Esophagus squamous epithelium (tissue), 5 donors: Measurements from ENCODE around the gene NRXN3. TPM values are rescaled to one million over a fixed set of nuclear protein-coding genes. Genes with fewer than 3 reads are reported as not detected.

Source experiments
- DNase-seq: peaks from one replicate; lab custom pipeline; 2025; lab: John Stamatoyannopoulos, UW
- H3K27ac ChIP-seq, 4 donors: fragments of 200-600 bp; sonication (generic); one replicate each; pipeline ENCODE4 v1.5.1; 2016 to 2019; ENCODE audit warnings: mild to moderate bottlenecking in 1 of 4
- H3K27me3 ChIP-seq, 4 donors: fragments of 200-600 bp; sonication (generic); 1 replicate in 3 of 4; 2 replicates in 1 of 4; pipeline versions ENCODE4 v1.5.1 to v1.6.0; 2017 to 2021; ENCODE audit warnings: antibody characterized with exemption in 1 of 4
- H3K36me3 ChIP-seq, 3 donors: fragments of 200-600 bp; sonication (generic); one replicate each; pipeline ENCODE4 v1.5.1; 2016 to 2019
- H3K4me1 ChIP-seq, 3 donors: fragments of 200-600 bp; sonication (generic); one replicate each; pipeline ENCODE4 v1.5.1; 2017 to 2019
- H3K4me3 ChIP-seq, 4 donors: fragments of 200-600 bp; sonication (generic); 1 replicate in 3 of 4; 2 replicates in 1 of 4; pipeline ENCODE4 v1.5.1; 2016 to 2019; ENCODE audit warnings: mild to moderate bottlenecking in 2 of 4, moderate library complexity in 1 of 4
- H3K9me3 ChIP-seq, 3 donors: fragments of 200-600 bp; sonication (generic); one replicate each; pipeline ENCODE4 v1.5.1; 2016 to 2019
- POLR2A ChIP-seq, 4 donors: fragments of 450-650 bp; IDR thresholded peaks; one replicate each; pipeline ENCODE4 v1.6.1; 2017; ENCODE audit warnings: antibody characterized with exemption in 4 of 4, mild to moderate bottlenecking in 4 of 4, moderate library complexity in 3 of 4
- WGBS, 2 donors: methylation state at CpG; one replicate each; pipeline ENCODE4 v1.1.5; 2018; 5-methylcytosine and 5-hydroxymethylcytosine counted together
- intact Hi-C: fragments of 100-400 bp; cut with DNase I; formaldehyde crosslinking; loops from one replicate; pipeline ENCODE4 v1.15.0; 2022
- total RNA-seq, 4 donors: library from RNA; depleted of rRNA; stranded (reverse); fragments of >200 nt; gene quantifications; one replicate each; pipeline ENCODE4 v1.1.0, GENCODE V29; 2016
- TF ChIP-seq, protein P1 (sequence below), 6 experiments: fragments of 450-650 bp in 4 of 6; fragments of 200-600 bp in 2 of 6; sonication (generic) in 2 of 6; IDR thresholded peaks; one replicate each; pipeline ENCODE4 v1.5.1; 2016 to 2019; ENCODE audit warnings: antibody characterized with exemption in 6 of 6, mild to moderate bottlenecking in 4 of 6, moderate library complexity in 4 of 6
- donor health status: DM: yes; HTN: yes; CAD: no.

NRXN3 gene
- total RNA-seq, 4 donors from 2014 or later = 0.30 to 15.8 (median 1.5) TPM

GRCh38 chr14:79375356-79375755, 1205.2 kb downstream of the NRXN3 start:
- WGBS, 2 donors = 44 to 61% methylated on average over 7 of the region's 7 CpGs
- intact Hi-C loops = no loop called here

GRCh38 chr14:79376557-79376956, 1206.4 kb downstream of the NRXN3 start:
- Histone ChIP-seq H3K27ac (no peak overlapping the region), H3K27me3 (no peaks in the 10 kb centered on the region), H3K36me3 (no peaks in the 10 kb centered on the region), H3K9me3 (no peaks in the 10 kb centered on the region), H3K4me3 (no peak overlapping the region), H3K4me1 (no peaks in the 10 kb centered on the region)
- 64 to 71% methylated on average over 1 of the region's 1 CpG for WGBS, 2 donors
- DNase-seq = no peak
- TF ChIP-seq, protein P1, sequence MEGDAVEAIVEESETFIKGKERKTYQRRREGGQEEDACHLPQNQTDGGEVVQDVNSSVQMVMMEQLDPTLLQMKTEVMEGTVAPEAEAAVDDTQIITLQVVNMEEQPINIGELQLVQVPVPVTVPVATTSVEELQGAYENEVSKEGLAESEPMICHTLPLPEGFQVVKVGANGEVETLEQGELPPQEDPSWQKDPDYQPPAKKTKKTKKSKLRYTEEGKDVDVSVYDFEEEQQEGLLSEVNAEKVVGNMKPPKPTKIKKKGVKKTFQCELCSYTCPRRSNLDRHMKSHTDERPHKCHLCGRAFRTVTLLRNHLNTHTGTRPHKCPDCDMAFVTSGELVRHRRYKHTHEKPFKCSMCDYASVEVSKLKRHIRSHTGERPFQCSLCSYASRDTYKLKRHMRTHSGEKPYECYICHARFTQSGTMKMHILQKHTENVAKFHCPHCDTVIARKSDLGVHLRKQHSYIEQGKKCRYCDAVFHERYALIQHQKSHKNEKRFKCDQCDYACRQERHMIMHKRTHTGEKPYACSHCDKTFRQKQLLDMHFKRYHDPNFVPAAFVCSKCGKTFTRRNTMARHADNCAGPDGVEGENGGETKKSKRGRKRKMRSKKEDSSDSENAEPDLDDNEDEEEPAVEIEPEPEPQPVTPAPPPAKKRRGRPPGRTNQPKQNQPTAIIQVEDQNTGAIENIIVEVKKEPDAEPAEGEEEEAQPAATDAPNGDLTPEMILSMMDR (IDR thresholded peaks at IDR 0.05) = no peak
- TF ChIP-seq POLR2A (IDR thresholded peaks at IDR 0.05) = no peak
- intact Hi-C loops = no loop called here

More at GRCh38 chr14:79375356-79375755, 1205.2 kb downstream of the NRXN3 start:
- Histone ChIP-seq H3K36me3 (no peaks in the 10 kb centered on the region), H3K4me3 (no peak overlapping the region), H3K27me3 (no peaks in the 10 kb centered on the region), H3K4me1 (no peaks in the 10 kb centered on the region), H3K27ac (no peak overlapping the region), H3K9me3 (no peaks in the 10 kb centered on the region)
- no peak for DNase-seq
- TF ChIP-seq, protein P1 (IDR thresholded peaks at IDR 0.05) = no peak
- TF ChIP-seq POLR2A (IDR thresholded peaks at IDR 0.05) = no peak

- H3K36me3 ChIP-seq = no peaks in the 10 kb centered on the region
- H3K9me3 ChIP-seq = no peaks in the 10 kb centered on the region
- TF ChIP-seq POLR2A (IDR thresholded peaks at IDR 0.05) = no peak
- TF ChIP-seq, protein P1 (IDR thresholded peaks at IDR 0.05) = no peak
- no peaks in the 10 kb centered on the region for H3K27me3 ChIP-seq
- H3K4me1 ChIP-seq = no peaks in the 10 kb centered on the region
- no peak for DNase-seq
- 49 to 68% methylated on average over 2 of the region's 2 CpGs for WGBS, 2 donors
- H3K27ac ChIP-seq = no peak overlapping the region
- intact Hi-C loops = no loop called here
- H3K4me3 ChIP-seq = no peak overlapping the region
Observed at GRCh38 chr14:79378020-79378419, 1207.8 kb downstream of the NRXN3 start.

DNA sequence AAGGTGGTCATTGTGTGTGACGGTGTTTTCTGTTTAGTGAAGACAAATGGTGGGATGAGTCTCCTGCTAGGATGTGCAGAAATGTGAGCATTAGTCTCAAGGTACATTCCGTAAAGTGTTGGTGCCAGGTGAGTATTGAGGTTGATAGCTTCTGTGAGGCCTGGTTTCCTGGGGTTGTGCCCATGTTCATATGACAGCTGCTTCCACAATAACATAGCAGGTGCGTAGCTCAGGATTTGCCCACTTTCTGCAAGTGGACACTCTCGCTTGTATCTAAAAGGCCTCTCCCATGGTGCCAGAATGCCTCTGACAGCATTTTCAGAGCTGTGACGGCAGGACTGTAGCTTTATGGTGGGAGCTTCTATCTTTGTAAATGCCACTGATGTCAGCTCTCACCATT, 1209.1 kb downstream of the NRXN3 start:
- TF ChIP-seq, protein P1 (IDR thresholded peaks at IDR 0.05) = no peak
- no peak for TF ChIP-seq POLR2A (IDR thresholded peaks at IDR 0.05)
- Histone ChIP-seq H3K4me1 (no peaks in the 10 kb centered on the region), H3K36me3 (no peaks in the 10 kb centered on the region), H3K9me3 (no peaks in the 10 kb centered on the region), H3K4me3 (no peak overlapping the region), H3K27ac (no peak overlapping the region), H3K27me3 (no peaks in the 10 kb centered on the region)
- WGBS, 2 donors = 77 to 86% methylated on average over 4 of the region's 5 CpGs
- DNase-seq = no peak
- intact Hi-C loops = no loop called here

- TF ChIP-seq, protein P1 (IDR thresholded peaks at IDR 0.05) = no peak
- Histone ChIP-seq H3K9me3 (no peaks in the 10 kb centered on the region), H3K27me3 (no peaks in the 10 kb centered on the region), H3K4me1 (no peaks in the 10 kb centered on the region), H3K4me3 (no peak overlapping the region), H3K27ac (no peak overlapping the region), H3K36me3 (no peaks in the 10 kb centered on the region)
- intact Hi-C loops = no loop called here
- no peak for DNase-seq
Observed at GRCh38 chr14:79383031-79383430, 1212.9 kb downstream of the NRXN3 start.
